ENCODE measurements around the gene MAGI1. TPM values are rescaled to one million over a fixed set of nuclear protein-coding genes. Genes with fewer than 3 reads are reported as not detected.

The MAGI1 gene
- total RNA-seq, 1 experiment from 2014 or later = 58.2 TPM

- ATAC-seq = no peak
- POLR2A ChIA-PET = no interaction called here
Observed at GRCh38 chr3:66073464-66074141, 34.9 kb upstream of the MAGI1 start.

More at GRCh38 chr3:66073464-66074141, 34.9 kb upstream of the MAGI1 start:
- H3K9me3 Mint-ChIP-seq = peaks cover 14% of the 10 kb centered on the region
- H3K36me3 Mint-ChIP-seq = peaks cover 5% of the 10 kb centered on the region
- H3K4me1 Mint-ChIP-seq = no peaks in the 10 kb centered on the region
- no peak overlapping the region for H3K27ac Mint-ChIP-seq
- no peak for DNase-seq (ENCODE audit: low spot score)
- H3K27me3 Mint-ChIP-seq (ENCODE audit: low read depth) = peaks cover 3% of the 10 kb centered on the region; the same call in 1 of the 2 replicates
- CTCF ChIA-PET = no interaction called here
- no peak overlapping the region for H3K4me3 Mint-ChIP-seq
- no peak for TF ChIP-seq E2F1 (CRISPR knock-in tag; IDR thresholded peaks at IDR 0.05)
- no peak for TF ChIP-seq SMAD4 (CRISPR knock-in tag; IDR thresholded peaks at IDR 0.05)
- TF ChIP-seq, protein P1, sequence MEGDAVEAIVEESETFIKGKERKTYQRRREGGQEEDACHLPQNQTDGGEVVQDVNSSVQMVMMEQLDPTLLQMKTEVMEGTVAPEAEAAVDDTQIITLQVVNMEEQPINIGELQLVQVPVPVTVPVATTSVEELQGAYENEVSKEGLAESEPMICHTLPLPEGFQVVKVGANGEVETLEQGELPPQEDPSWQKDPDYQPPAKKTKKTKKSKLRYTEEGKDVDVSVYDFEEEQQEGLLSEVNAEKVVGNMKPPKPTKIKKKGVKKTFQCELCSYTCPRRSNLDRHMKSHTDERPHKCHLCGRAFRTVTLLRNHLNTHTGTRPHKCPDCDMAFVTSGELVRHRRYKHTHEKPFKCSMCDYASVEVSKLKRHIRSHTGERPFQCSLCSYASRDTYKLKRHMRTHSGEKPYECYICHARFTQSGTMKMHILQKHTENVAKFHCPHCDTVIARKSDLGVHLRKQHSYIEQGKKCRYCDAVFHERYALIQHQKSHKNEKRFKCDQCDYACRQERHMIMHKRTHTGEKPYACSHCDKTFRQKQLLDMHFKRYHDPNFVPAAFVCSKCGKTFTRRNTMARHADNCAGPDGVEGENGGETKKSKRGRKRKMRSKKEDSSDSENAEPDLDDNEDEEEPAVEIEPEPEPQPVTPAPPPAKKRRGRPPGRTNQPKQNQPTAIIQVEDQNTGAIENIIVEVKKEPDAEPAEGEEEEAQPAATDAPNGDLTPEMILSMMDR (IDR thresholded peaks at IDR 0.05) = no peak
- TF ChIP-seq JAZF1 (CRISPR knock-in tag; IDR thresholded peaks at IDR 0.05) = no peak
- no peak for TF ChIP-seq FOXP1 (CRISPR knock-in tag; IDR thresholded peaks at IDR 0.05; ENCODE audit: borderline replicate concordance)
- no peak for TF ChIP-seq RORB (CRISPR knock-in tag; IDR thresholded peaks at IDR 0.05)
- TF ChIP-seq, protein P2, sequence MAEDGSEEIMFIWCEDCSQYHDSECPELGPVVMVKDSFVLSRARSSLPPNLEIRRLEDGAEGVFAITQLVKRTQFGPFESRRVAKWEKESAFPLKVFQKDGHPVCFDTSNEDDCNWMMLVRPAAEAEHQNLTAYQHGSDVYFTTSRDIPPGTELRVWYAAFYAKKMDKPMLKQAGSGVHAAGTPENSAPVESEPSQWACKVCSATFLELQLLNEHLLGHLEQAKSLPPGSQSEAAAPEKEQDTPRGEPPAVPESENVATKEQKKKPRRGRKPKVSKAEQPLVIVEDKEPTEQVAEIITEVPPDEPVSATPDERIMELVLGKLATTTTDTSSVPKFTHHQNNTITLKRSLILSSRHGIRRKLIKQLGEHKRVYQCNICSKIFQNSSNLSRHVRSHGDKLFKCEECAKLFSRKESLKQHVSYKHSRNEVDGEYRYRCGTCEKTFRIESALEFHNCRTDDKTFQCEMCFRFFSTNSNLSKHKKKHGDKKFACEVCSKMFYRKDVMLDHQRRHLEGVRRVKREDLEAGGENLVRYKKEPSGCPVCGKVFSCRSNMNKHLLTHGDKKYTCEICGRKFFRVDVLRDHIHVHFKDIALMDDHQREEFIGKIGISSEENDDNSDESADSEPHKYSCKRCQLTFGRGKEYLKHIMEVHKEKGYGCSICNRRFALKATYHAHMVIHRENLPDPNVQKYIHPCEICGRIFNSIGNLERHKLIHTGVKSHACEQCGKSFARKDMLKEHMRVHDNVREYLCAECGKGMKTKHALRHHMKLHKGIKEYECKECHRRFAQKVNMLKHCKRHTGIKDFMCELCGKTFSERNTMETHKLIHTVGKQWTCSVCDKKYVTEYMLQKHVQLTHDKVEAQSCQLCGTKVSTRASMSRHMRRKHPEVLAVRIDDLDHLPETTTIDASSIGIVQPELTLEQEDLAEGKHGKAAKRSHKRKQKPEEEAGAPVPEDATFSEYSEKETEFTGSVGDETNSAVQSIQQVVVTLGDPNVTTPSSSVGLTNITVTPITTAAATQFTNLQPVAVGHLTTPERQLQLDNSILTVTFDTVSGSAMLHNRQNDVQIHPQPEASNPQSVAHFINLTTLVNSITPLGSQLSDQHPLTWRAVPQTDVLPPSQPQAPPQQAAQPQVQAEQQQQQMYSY (CRISPR knock-in tag; IDR thresholded peaks at IDR 0.05) = no peak
- TF ChIP-seq ZNF425 (CRISPR knock-in tag; conservative IDR thresholded peaks at IDR 0.05) = no peak
- no peak for TF ChIP-seq AFF4 (CRISPR knock-in tag; IDR thresholded peaks at IDR 0.05; ENCODE audit: borderline replicate concordance)
- TF ChIP-seq ZNF317 (CRISPR knock-in tag; IDR thresholded peaks at IDR 0.05; ENCODE audit: borderline replicate concordance, low read depth) = no peak
- TF ChIP-seq GTF2I (CRISPR knock-in tag; conservative IDR thresholded peaks at IDR 0.05) = no peak

Measured in WTC11 (cell line).